ENCODE results near the gene C6orf89. TPM values are rescaled to one million over a fixed set of nuclear protein-coding genes. Genes with fewer than 3 reads are reported as not detected.

Gene C6orf89
- polyA plus RNA-seq, 1 donor from 2014 or later = 24.6 TPM

GRCh38 chr6:36884610-36885009, 1.1 kb upstream of the C6orf89 start:
- Histone ChIP-seq H3F3A (ENCODE audit: insufficient read depth, low read length, poor library complexity, severe bottlenecking) (peaks cover 3% of the 10 kb centered on the region), H2AFZ (ENCODE audit: low read depth, low read length) (no peak overlapping the region), H3K9me3 (ENCODE audit: low read length) (no peaks in the 10 kb centered on the region), H4K20me1 (ENCODE audit: insufficient read depth) (no peaks in the 10 kb centered on the region), H3K4me3 (ENCODE audit: low read length) (no peak overlapping the region), H3K27me3 (ENCODE audit: insufficient read depth, low read depth, low read length) (no peaks in the 10 kb centered on the region), H3K9ac (ENCODE audit: low read length) (no peak overlapping the region), H3K36me3 (ENCODE audit: insufficient read depth, low read length) (no peaks in the 10 kb centered on the region), H3K9me2 (ENCODE audit: insufficient read depth, low read length) (no peaks in the 10 kb centered on the region), H3K79me2 (replicated peaks; ENCODE audit: insufficient read depth, low read length) (peaks cover 10% of the 10 kb centered on the region), H3K27ac (ENCODE audit: low read length) (no peak overlapping the region), H3K4me2 (ENCODE audit: low read length) (no peak overlapping the region)
- TF ChIP-seq RAD21 (conservative IDR thresholded peaks at IDR 0.05) (no peak), TAF1 (IDR thresholded peaks at IDR 0.05; ENCODE audit: low read depth) (no peak), POLR2AphosphoS5 (IDR thresholded peaks at IDR 0.05) (no peak), REST (IDR thresholded peaks at IDR 0.05; ENCODE audit: borderline replicate concordance) (no peak), EZH2 (IDR thresholded peaks at IDR 0.05; ENCODE audit: borderline replicate concordance, insufficient read depth, low read length, poor library complexity, severe bottlenecking) (no peak), SMC3 (conservative IDR thresholded peaks at IDR 0.05; ENCODE audit: poor library complexity) (no peak), MXI1 (conservative IDR thresholded peaks at IDR 0.05; ENCODE audit: poor library complexity, severe bottlenecking) (no peak), CTCF (IDR thresholded peaks at IDR 0.05; ENCODE audit: poor library complexity, severe bottlenecking) (no peak), EP300 (conservative IDR thresholded peaks at IDR 0.05; ENCODE audit: poor library complexity, severe bottlenecking) (no peak)

GRCh38 chr6:36886950-36887618, 1.3 kb downstream of the C6orf89 start:
- no peak overlapping the region for H2AFZ ChIP-seq (ENCODE audit: low read depth, low read length)
- H3K4me3 ChIP-seq (ENCODE audit: low read length) = peak overlapping the region; percentile 92
- H3K79me2 ChIP-seq (replicated peaks; ENCODE audit: insufficient read depth, low read length) = peaks cover 10% of the 10 kb centered on the region
- TF ChIP-seq SMC3 (conservative IDR thresholded peaks at IDR 0.05; ENCODE audit: poor library complexity) (no peak), EZH2 (IDR thresholded peaks at IDR 0.05; ENCODE audit: borderline replicate concordance, insufficient read depth, low read length, poor library complexity, severe bottlenecking) (no peak), REST (IDR thresholded peaks at IDR 0.05; ENCODE audit: borderline replicate concordance) (no peak), RAD21 (conservative IDR thresholded peaks at IDR 0.05) (no peak)
- no peaks in the 10 kb centered on the region for H3K9me2 ChIP-seq (ENCODE audit: insufficient read depth, low read length)
- no peaks in the 10 kb centered on the region for H3K9me3 ChIP-seq (ENCODE audit: low read length)
- no peaks in the 10 kb centered on the region for H3K36me3 ChIP-seq (ENCODE audit: insufficient read depth, low read length)
- no peaks in the 10 kb centered on the region for H3K27me3 ChIP-seq (ENCODE audit: insufficient read depth, low read depth, low read length)
- peak overlapping the region; percentile 82 for H3K9ac ChIP-seq (ENCODE audit: low read length)
- peaks cover 3% of the 10 kb centered on the region for H3F3A ChIP-seq (ENCODE audit: insufficient read depth, low read length, poor library complexity, severe bottlenecking)
- peak overlapping the region; percentile 94 for H3K4me2 ChIP-seq (ENCODE audit: low read length)
- no peak overlapping the region for H3K27ac ChIP-seq (ENCODE audit: low read length)
- no peaks in the 10 kb centered on the region for H4K20me1 ChIP-seq (ENCODE audit: insufficient read depth)

Measured in neural cell (in vitro differentiated cells).